ENCODE data around the gene OR52J3.
"Not testable (repeated sequence)": the region's sequence is repeated elsewhere in the genome, so short reads cannot be mapped to it uniquely, and the experiment has no call there.

Gene OR52J3

GRCh38 chr11:5046754-5047330, 516 bp downstream of the OR52J3 start:
- Histone ChIP-seq H3K4me3 (ENCODE audit: low read length) (no peak overlapping the region), H3K9ac (ENCODE audit: low read length) (no peak overlapping the region), H3K36me3 (ENCODE audit: control insufficient read depth, insufficient read depth, low read length) (no peaks in the 10 kb centered on the region), H3K27me3 (ENCODE audit: control insufficient read depth, insufficient read depth, low read length) (no peaks in the 10 kb centered on the region), H3K4me1 (ENCODE audit: control insufficient read depth, insufficient read depth, low read length) (no peaks in the 10 kb centered on the region), H3K9me3 (ENCODE audit: control insufficient read depth, low read length) (no peaks in the 10 kb centered on the region)

- not testable (repeated sequence) for H3K4me1 ChIP-seq (ENCODE audit: control insufficient read depth, insufficient read depth, low read length); H3K9me3 ChIP-seq (ENCODE audit: control insufficient read depth, low read length); H3K4me3 ChIP-seq (ENCODE audit: low read length)
Measured at GRCh38 chr11:5058679-5059078, 12.4 kb downstream of the OR52J3 start.

GRCh38 chr11:5059391-5059790, 13.1 kb downstream of the OR52J3 start, which contains the start of gene OR52E2:
Gene OR52E2, minus strand, starts transcription at chr11:5059627. Its CDS starts 0 bp downstream, at chr11:5059627.
- Histone ChIP-seq H3K36me3 (ENCODE audit: control insufficient read depth, insufficient read depth, low read length) (no peaks in the 10 kb centered on the region), H3K27me3 (ENCODE audit: control insufficient read depth, insufficient read depth, low read length) (no peaks in the 10 kb centered on the region), H3K4me3 (ENCODE audit: low read length) (no peak within 1 kb of the TSS), H3K4me1 (ENCODE audit: control insufficient read depth, insufficient read depth, low read length) (no peaks in the 10 kb centered on the region), H3K9ac (ENCODE audit: low read length) (no peak within 1 kb of the TSS), H3K9me3 (ENCODE audit: control insufficient read depth, low read length) (no peaks in the 10 kb centered on the region)

More at GRCh38 chr11:5058679-5059078, 12.4 kb downstream of the OR52J3 start:
- not testable (repeated sequence) for H3K27me3 ChIP-seq (ENCODE audit: control insufficient read depth, insufficient read depth, low read length); H3K36me3 ChIP-seq (ENCODE audit: control insufficient read depth, insufficient read depth, low read length); H3K9ac ChIP-seq (ENCODE audit: low read length)

- Histone ChIP-seq H3K27me3 (ENCODE audit: control insufficient read depth, insufficient read depth, low read length) (no peaks in the 10 kb centered on the region), H3K9ac (ENCODE audit: low read length) (no peak overlapping the region), H3K36me3 (ENCODE audit: control insufficient read depth, insufficient read depth, low read length) (no peaks in the 10 kb centered on the region), H3K4me3 (ENCODE audit: low read length) (no peak overlapping the region), H3K4me1 (ENCODE audit: control insufficient read depth, insufficient read depth, low read length) (no peaks in the 10 kb centered on the region), H3K9me3 (ENCODE audit: control insufficient read depth, low read length) (no peaks in the 10 kb centered on the region)
Measured at GRCh38 chr11:5065027-5065426, 18.7 kb downstream of the OR52J3 start.

- no peak within 1 kb of the TSS for H3K4me3 ChIP-seq (ENCODE audit: low read length)
- H3K9ac ChIP-seq (ENCODE audit: low read length): no peak within 1 kb of the TSS
- no peaks in the 10 kb centered on the region for H3K36me3 ChIP-seq (ENCODE audit: control insufficient read depth, insufficient read depth, low read length)
- no peaks in the 10 kb centered on the region for H3K4me1 ChIP-seq (ENCODE audit: control insufficient read depth, insufficient read depth, low read length)
- H3K27me3 ChIP-seq (ENCODE audit: control insufficient read depth, insufficient read depth, low read length): no peaks in the 10 kb centered on the region
- no peaks in the 10 kb centered on the region for H3K9me3 ChIP-seq (ENCODE audit: control insufficient read depth, low read length)
Measured at GRCh38 chr11:5069272-5069671, 22.9 kb downstream of the OR52J3 start, which contains the start of gene OR52E1. Gene OR52E1, plus strand, starts transcription at chr11:5069572.

- Histone ChIP-seq H3K9ac (ENCODE audit: low read length) (no peak overlapping the region), H3K4me3 (ENCODE audit: low read length) (no peak overlapping the region), H3K27me3 (ENCODE audit: control insufficient read depth, insufficient read depth, low read length) (no peaks in the 10 kb centered on the region), H3K9me3 (ENCODE audit: control insufficient read depth, low read length) (no peaks in the 10 kb centered on the region), H3K4me1 (ENCODE audit: control insufficient read depth, insufficient read depth, low read length) (no peaks in the 10 kb centered on the region), H3K36me3 (ENCODE audit: control insufficient read depth, insufficient read depth, low read length) (no peaks in the 10 kb centered on the region)
Measured at GRCh38 chr11:5071799-5072198, 25.5 kb downstream of the OR52J3 start.

- H3K4me1 ChIP-seq (ENCODE audit: control insufficient read depth, insufficient read depth, low read length): no peaks in the 10 kb centered on the region
- H3K4me3 ChIP-seq (ENCODE audit: low read length): no peak overlapping the region
- no peaks in the 10 kb centered on the region for H3K9me3 ChIP-seq (ENCODE audit: control insufficient read depth, low read length)
- H3K27me3 ChIP-seq (ENCODE audit: control insufficient read depth, insufficient read depth, low read length): no peaks in the 10 kb centered on the region
- no peak overlapping the region for H3K9ac ChIP-seq (ENCODE audit: low read length)
- no peaks in the 10 kb centered on the region for H3K36me3 ChIP-seq (ENCODE audit: control insufficient read depth, insufficient read depth, low read length)
Measured at GRCh38 chr11:5081405-5081804, 35.1 kb downstream of the OR52J3 start.

GRCh38 chr11:5083602-5084001, 37.3 kb downstream of the OR52J3 start:
- Histone ChIP-seq H3K9ac (ENCODE audit: low read length) (no peak overlapping the region), H3K9me3 (ENCODE audit: control insufficient read depth, low read length) (no peaks in the 10 kb centered on the region), H3K36me3 (ENCODE audit: control insufficient read depth, insufficient read depth, low read length) (no peaks in the 10 kb centered on the region), H3K4me3 (ENCODE audit: low read length) (no peak overlapping the region), H3K27me3 (ENCODE audit: control insufficient read depth, insufficient read depth, low read length) (no peaks in the 10 kb centered on the region), H3K4me1 (ENCODE audit: control insufficient read depth, insufficient read depth, low read length) (no peaks in the 10 kb centered on the region)

GRCh38 chr11:5088556-5088955, 42.2 kb downstream of the OR52J3 start:
- H3K9ac ChIP-seq (ENCODE audit: low read length): no peak overlapping the region
- no peaks in the 10 kb centered on the region for H3K4me1 ChIP-seq (ENCODE audit: control insufficient read depth, insufficient read depth, low read length)
- no peak overlapping the region for H3K4me3 ChIP-seq (ENCODE audit: low read length)
- no peaks in the 10 kb centered on the region for H3K9me3 ChIP-seq (ENCODE audit: control insufficient read depth, low read length)
- H3K27me3 ChIP-seq (ENCODE audit: control insufficient read depth, insufficient read depth, low read length): no peaks in the 10 kb centered on the region
- H3K36me3 ChIP-seq (ENCODE audit: control insufficient read depth, insufficient read depth, low read length): no peaks in the 10 kb centered on the region

- Histone ChIP-seq H3K9me3 (ENCODE audit: control insufficient read depth, low read length) (no peaks in the 10 kb centered on the region), H3K4me3 (ENCODE audit: low read length) (no peak overlapping the region), H3K27me3 (ENCODE audit: control insufficient read depth, insufficient read depth, low read length) (no peaks in the 10 kb centered on the region), H3K36me3 (ENCODE audit: control insufficient read depth, insufficient read depth, low read length) (no peaks in the 10 kb centered on the region), H3K9ac (ENCODE audit: low read length) (no peak overlapping the region), H3K4me1 (ENCODE audit: control insufficient read depth, insufficient read depth, low read length) (no peaks in the 10 kb centered on the region)
Measured at GRCh38 chr11:5090668-5091067, 44.3 kb downstream of the OR52J3 start.

- Histone ChIP-seq H3K4me1 (ENCODE audit: control insufficient read depth, insufficient read depth, low read length) (no peaks in the 10 kb centered on the region), H3K4me3 (ENCODE audit: low read length) (no peak overlapping the region), H3K9ac (ENCODE audit: low read length) (no peak overlapping the region), H3K36me3 (ENCODE audit: control insufficient read depth, insufficient read depth, low read length) (no peaks in the 10 kb centered on the region), H3K27me3 (ENCODE audit: control insufficient read depth, insufficient read depth, low read length) (no peaks in the 10 kb centered on the region), H3K9me3 (ENCODE audit: control insufficient read depth, low read length) (no peaks in the 10 kb centered on the region)
Measured at GRCh38 chr11:5092821-5093585, 46.7 kb downstream of the OR52J3 start.

- Histone ChIP-seq H3K9me3 (ENCODE audit: control insufficient read depth, low read length) (no peaks in the 10 kb centered on the region), H3K27me3 (ENCODE audit: control insufficient read depth, insufficient read depth, low read length) (no peaks in the 10 kb centered on the region), H3K4me3 (ENCODE audit: low read length) (no peak overlapping the region), H3K9ac (ENCODE audit: low read length) (no peak overlapping the region), H3K4me1 (ENCODE audit: control insufficient read depth, insufficient read depth, low read length) (no peaks in the 10 kb centered on the region), H3K36me3 (ENCODE audit: control insufficient read depth, insufficient read depth, low read length) (no peaks in the 10 kb centered on the region)
Measured at GRCh38 chr11:5096011-5096410, 49.7 kb downstream of the OR52J3 start.
